Sciatic nerve (tissue), 2 donors: ENCODE measurements around the gene AUTS2. TPM values are rescaled to one million over a fixed set of nuclear protein-coding genes. Genes with fewer than 3 reads are reported as not detected.

ENCODE experiments used
- ATAC-seq: fragments of 200-7000 bp; cut with Tn5 transposase; one replicate; pipeline ENCODE4 v1.9.1; 2020; ENCODE audit warnings: mild to moderate bottlenecking, moderate library complexity
- DNase-seq: peaks from one replicate; pipeline ENCODE4 v3.0.0-alpha.2; 2020; ENCODE audit warnings: low spot score
- intact Hi-C: fragments of 100-400 bp; cut with DNase I; formaldehyde crosslinking; loops from one replicate; pipeline ENCODE4 v1.14.2; 2022
- total RNA-seq: library from RNA; stranded (reverse); fragmentation: NEBNext Ultra II Directional; extraction: Animal tissue kit (Norgen Biotek cat#: 25700); gene quantifications from one replicate; pipeline ENCODE4 v1.2.1, GENCODE V29; 2021
- donor health status: DM: no; HTN: no; CAD: no.
- donor health status: DM: no; HTN: no; CAD: no.

AUTS2 gene
- total RNA-seq, 1 donor from 2014 or later, result 129 TPM

DNA sequence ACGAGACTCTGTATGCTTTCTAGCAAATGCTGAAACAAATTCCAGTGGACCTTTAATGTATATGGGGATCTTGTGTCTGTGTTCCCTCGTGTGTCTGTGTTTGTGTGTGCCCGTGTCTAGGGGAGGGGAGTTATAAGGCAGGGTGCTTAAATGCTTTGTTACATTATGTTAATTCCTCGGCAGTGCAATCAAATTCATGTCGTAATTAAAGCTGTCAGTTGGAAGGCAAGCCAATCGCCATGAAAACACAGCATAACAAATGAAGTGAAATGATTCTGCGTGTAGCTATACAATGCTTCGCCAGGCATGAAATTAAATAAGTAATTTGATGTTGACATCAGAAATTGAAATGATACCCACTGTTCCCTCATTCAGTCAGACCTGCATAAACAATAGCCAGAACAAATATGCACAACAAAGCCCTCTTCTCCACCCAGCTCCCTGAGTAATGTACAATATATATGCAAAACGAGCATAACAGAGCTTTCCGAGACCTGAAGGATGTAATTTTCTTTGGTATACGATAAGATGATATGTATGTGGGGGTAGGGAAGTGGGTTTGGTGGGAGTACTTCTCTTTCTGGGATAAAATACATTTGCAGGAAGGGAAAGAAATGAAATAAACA lies 534.1 kb downstream of the AUTS2 start:
- DNase-seq, result no peak
- ATAC-seq, result no peak
- intact Hi-C loops, result no loop called here

DNA sequence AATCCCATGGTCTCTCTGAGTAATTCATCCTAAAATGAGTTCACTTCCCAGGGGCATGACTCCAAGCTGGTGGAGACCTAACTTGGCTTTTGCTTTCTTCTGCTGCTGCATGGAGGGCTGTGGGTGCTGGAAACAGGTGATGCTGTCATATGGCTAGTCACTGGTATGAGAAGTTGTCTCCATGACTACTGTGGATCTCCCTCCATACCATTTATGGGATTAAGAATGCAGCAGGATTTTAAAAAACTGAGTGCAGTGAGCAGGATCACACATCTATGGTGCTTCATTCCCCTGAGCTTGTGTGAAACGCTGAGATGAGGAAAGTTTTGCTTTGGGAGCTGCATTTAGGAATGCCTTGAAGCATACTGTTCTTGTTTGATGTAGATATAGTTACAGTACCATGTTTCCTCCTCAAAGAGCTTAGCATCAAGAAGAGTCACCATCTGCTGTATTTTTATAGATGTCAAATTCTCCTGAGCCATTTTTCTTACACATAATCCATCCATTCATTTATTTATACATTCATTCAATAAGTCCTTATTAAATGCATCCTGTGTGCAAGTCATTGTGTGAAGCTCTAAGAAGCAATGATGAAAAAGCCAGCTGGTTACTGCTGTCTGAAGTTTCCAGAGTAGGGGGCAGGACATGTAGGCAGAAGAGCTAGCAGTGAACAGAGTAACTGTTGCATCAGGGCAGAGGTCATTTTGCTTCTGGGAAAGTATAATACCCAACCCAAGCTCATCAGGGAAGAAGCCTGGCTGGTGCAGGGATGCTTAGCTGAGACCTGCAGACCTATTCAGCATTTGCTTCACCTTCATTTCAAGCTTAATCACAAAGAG lies 534.8 kb downstream of the AUTS2 start:
- ATAC-seq (no peak), DNase-seq (no peak)
- intact Hi-C loops, result no loop called here

DNA sequence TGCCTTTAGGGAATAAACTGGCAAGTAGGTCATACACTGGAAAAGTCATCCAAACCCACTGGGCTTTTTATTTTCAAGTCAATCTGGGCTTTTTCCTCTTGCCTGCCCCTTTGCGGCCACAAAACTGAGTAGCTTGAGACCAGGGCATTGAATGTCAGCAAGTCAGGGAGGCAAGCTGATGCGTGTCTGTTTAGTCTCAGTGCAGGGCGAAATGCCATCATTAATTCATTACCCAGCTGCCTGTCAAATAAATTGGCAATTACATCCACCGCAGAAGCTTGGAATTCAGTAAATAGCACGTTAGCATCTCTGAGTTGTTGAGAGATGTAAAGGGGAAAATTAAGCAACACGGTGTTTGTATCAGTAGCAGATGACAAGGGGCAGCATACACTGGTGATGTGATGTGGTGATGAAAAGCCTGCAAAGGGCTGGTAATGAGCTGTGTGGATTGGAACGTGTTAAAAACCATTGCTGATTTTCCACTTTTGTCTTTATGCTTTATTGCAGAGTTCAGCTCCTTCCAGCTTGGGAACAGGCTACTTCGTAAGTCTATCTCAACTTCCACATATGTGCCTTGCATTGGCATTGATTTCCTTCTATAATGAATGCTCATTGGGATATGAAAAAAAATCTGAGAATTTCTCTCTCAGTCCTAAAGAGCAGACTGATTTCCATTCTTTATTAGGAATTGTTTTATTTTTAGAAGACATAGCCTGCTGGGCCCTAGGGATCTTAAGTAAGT lies 535.9 kb downstream of the AUTS2 start:
- intact Hi-C loops, result no loop called here
- DNase-seq, result no peak
- ATAC-seq, result no peak

DNA sequence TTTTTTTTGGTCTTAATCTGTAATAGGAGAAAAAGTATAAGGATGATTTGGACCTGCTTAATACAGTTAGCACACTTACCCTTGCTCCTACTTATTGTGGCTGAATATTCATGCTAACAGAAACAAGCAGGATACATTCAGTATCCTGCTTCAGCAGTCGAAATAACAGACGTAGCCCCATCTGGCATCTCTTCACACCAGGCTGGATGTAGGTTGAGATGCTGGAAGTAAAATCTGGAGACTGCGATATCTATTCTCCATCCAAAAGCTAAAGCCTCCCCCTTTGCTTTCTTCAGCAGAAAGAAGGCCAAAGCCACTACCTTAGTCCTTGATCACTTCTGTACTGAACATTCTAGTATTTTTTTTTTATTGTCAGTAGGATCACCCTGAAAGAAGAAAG lies 537.4 kb downstream of the AUTS2 start:
- ATAC-seq (no peak), DNase-seq (no peak)
- intact Hi-C loops, result no loop called here

DNA sequence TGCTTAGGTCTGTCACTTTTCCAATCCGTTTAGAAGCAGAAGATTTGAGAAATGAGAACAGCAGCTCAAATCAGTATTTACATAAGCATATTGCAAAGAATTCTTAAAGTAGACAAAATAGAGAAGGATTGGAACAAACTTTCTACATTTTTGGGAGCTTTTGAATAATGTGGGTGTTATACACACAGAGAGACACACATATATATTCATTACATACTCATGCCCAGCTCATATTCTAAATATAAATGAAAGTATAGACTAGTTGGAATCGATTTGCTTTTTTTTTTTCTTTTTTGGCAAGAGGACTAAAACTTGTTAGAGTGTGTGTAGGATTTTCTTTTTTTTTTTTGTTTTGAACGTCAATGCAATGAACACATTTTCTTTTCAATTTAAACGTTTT lies 538.9 kb downstream of the AUTS2 start:
- DNase-seq, result no peak
- intact Hi-C loops, result no loop called here
- no peak for ATAC-seq

DNA sequence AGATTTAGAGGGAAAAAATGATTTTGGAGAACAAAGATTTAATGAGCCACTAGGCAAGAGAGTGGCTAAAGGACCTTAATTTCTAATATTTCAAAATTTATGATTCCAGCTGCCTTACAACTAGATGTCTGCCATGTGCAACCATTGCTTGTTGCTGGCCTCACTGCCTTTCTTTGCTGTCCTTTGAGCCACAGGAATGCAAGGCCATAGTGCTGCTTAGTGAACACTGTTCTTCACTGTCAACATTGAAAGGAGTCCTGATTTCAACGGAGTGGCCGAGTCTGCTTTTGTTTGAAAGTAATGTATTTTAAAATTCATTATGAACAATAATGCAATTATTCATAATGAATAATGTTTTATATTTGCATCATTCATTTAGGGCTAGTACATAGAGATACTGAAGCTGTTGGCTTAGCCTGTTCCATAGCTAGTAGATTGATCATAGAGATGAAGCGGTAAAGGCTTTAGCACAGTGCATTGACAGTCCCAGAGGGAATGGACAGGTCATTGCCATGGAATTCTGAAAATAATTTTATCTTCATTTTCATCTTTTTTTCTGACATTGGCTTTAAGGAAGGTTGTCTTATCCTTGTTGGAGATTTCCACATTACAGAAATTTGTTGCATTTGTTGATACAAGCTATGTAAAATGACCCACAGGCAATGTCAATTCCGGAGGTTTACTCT lies 544.1 kb downstream of the AUTS2 start:
- no peak for ATAC-seq
- intact Hi-C loops, result no loop called here
- no peak for DNase-seq

DNA sequence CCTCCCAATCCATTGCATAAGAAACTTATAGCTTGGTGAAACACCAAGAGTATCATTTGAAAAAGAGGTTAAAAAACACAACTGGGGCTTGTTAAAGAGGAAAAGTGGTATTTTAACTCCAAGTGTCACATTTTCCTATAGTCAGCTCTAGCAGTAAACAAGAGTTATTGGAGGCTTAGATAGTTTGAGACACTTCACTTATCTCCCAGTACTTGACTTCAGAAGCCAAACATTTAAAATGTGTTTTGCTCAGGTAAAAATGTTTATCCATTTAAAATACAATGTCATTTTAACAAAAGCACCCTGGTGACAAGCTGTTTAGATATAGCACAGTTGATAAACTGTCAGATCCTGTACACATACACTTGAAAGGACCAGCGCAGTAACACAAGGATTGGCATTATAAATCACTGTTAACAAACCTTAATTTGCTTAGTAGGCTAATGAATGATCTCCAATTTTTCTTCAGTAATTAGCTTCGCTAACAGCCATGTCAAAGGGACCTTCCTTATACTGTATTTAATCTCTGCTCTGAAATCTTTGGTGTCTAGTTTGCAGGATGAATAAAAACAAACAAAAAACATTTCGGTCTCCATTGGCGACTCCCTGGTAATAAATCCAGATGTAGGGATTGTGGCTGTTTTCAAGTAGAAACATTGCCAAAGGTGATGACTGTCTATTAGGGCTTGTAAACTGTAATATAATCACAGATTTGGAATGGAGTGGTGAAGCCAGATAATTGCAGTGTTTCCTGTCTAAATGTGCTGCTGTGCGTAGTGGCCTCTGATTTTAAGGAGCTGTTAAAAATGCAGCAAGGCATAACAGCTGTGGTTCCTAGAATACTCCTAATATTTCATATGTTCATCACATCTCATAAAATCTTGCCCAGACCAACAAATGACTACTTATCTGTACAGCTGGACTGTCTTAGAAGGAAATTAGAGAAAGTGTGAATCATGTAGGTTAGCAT lies 545.1 kb downstream of the AUTS2 start:
- DNase-seq (no peak), ATAC-seq (no peak)
- intact Hi-C loops, result no loop called here

DNA sequence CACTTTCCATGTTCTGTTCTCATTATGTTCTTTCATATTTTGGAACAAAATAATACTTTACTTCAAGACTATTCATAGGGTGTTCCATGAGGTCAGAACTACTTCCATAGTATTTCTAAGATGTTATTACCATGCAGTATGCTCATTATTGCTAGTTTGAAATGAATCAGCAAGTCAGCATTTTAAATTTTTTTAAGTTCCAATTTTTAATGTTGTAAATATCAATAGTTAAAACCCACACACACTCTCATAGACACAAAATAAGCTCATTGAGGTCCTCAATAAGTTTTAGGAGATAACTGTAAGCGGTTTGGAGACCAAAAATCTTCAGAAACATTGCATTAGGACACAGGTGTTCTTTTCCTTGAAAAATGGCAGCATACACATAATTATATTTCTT lies 550.7 kb downstream of the AUTS2 start:
- ATAC-seq, result no peak
- no peak for DNase-seq
- intact Hi-C loops, result no loop called here

DNA sequence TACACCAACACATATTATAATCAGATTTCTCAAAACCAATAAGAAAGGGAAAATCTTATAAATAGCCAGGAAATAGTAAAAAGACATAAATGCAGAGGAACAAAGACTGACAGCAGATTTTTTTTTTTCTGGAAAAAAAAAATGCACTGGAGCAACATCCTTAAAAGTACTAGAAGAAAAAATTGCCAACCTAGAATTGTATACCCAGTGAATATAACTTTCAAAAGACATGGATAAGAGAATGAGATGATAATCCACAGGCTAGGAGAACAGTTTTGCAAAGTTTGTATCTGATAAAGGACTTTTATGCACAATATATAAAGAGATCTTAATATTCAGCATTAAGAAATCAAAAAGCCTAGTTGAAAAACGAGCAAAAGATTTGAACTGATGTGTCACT lies 554.0 kb downstream of the AUTS2 start:
- intact Hi-C loops, result no loop called here

DNA sequence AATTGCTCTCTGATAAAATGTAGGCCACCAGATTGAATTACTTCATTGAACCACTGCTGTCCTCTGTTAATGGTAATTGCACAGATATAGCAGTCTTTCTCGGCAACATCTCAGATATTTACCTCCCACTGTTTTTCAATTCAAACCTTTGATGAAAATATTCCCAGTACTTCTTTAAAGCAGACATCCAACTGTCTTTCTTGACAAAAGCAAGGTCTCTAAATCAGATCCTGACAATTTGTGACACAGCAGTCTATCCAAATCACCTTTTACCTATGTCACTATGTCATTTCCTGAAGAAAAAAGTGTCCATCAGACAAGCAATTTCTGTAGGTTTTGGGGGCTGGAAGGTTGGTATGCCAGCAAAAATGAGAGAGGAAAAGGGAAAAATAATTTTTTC lies 555.7 kb downstream of the AUTS2 start:
- ATAC-seq (no peak), DNase-seq (no peak)
- intact Hi-C loops, result no loop called here

More for the DNA sequence above, 554.0 kb downstream of the AUTS2 start:
- ATAC-seq (no peak), DNase-seq (no peak)

DNA sequence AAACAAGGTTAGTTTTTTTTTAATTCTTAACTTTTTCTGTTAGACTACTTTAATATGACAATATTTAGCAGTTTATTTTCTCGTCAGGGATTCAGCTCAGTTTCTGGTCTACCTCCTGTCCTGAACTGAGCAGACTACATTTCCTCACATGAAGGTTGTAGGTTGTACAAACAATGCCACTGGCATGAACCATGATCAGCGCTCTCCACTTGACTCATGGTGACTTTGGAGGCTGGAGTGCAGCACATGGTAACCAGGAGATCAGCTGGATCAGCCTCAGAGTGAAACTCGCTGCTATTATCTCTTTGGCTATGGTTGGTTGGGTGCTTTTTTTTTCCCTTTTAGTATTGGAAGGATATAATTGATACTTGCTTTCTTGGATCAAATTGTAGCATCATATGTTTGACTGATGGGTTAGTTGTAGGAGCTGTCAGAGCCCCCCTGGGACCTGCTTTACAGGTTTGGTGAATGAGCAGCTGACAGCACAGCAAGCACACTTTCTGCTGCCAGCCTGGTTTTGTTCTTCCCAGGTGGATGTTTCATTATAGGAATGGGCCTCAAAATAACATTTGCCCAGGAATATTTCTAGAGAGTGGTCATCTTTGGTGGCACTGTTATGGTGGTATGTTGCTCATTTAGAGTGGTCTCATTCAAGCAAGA lies 556.4 kb downstream of the AUTS2 start:
- intact Hi-C loops, result no loop called here
- no peak for DNase-seq
- no peak for ATAC-seq

DNA sequence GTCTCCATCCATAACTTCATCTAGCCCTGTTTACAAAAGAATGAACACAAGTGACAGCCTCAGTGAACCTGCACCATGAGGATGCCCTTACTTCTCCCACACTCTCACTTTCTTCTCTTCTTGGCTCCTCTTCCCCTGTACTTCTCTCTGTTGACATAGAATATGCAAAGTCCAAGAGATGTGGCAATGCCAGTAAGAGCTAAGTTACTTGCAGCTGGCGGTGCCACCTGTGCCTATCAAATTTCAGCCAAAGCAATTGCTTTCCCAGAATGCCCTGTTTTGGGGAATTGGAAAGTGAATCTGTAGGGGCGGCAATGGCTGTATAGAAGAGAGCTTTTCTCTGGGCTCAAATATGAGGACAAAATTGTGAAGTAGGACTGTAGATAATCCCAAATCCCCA lies 557.8 kb downstream of the AUTS2 start:
- DNase-seq, result no peak
- ATAC-seq, result no peak
- intact Hi-C loops, result no loop called here

DNA sequence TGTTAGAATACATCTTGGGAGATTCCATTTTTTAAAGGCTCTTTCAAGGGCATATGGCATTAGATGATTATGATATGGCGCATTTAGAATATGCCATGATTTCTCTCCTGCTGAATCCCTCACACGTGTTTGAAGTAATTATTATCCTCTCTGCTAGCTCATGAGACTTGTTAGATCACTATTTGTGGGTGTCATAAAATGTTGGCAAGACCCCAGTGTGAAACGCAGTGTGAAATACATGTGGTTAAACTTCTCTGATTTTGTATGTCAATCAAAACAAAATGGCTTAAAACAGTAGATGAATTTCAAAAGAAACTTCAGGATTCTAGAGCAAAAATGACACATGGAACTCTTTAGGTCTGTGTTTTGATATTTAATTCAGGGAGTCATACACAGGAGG lies 560.8 kb downstream of the AUTS2 start:
- no peak for DNase-seq
- intact Hi-C loops, result no loop called here
- no peak for ATAC-seq

DNA sequence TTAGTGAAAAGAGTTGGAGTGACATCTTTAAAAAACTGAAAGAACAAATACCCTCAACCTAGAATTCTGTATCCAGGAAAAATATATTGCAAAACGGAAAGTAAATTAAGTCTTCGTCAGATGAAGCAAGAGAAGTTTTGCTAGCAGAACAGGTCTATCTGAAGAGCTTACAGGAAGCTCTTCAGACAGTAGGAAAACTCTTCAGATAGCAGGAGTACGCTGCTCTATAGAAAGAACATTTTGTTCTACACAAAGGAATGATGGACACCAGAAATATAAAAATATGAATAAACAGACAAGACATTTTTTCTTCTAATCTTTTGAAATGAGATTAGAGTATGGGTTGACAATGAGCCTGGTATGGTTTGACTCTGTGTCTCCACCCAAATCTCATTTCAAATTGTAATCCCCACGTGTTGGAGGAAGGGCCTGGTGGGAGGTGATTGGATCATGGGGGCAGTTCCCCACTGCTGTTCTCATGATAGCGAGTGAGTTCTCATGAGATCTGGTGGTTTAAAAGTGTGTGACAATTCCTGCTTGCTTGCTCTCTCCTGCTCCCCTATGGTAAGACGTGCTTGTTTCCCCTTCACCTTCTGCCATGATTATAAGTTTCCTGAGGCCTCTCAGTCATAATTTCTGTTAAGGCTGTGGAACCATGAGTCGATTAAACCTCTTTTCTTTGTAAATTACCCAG lies 567.3 kb downstream of the AUTS2 start:
- intact Hi-C loops, result no loop called here
- DNase-seq, result no peak
- ATAC-seq, result no peak

DNA sequence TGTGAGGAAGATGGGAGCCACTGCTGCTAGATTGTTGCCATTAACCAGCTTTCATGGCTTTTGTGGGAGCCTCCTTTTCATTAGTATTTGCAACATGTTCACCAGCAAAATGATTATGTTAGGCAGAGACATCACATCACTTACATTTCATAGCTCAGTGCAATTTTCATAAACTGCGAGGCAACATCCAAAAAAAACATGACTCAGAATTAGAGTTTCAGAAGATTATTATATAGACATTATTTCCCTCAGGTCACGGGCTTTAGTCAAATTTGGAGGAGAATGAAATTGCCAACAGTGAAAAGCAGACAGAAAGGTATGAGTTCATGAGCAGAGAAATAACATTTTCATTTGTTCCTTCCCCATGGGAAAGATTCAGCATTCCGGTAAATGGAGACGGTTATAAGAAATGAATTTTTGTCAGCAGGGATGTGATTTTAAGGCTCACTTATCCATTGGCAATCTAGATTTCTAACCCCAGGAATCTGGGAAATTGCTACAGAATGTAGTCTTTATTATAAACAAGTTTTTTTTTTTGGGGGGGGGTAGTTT lies 573.2 kb downstream of the AUTS2 start:
- ATAC-seq (no peak), DNase-seq (no peak)
- intact Hi-C loops, result no loop called here

DNA sequence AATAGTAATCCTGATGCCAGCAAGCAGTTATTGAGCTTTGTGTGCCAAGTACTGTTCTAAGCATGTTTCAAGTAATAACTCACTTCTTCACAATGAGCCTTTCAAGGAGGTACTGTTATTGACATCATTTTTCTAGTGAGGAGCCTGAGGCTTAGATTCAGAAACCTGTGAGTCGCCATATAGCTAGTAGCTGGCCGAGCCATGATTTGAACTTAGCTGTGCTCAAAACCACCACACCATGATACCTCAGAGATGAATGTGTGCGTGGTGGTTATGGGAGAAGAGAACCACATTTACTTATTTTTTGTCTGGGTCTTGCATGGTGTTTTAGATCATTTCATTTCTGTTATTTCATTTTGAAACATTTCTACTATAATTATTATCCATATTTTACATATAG lies 578.9 kb downstream of the AUTS2 start:
- intact Hi-C loops, result no loop called here
- DNase-seq, result no peak
- ATAC-seq, result no peak

DNA sequence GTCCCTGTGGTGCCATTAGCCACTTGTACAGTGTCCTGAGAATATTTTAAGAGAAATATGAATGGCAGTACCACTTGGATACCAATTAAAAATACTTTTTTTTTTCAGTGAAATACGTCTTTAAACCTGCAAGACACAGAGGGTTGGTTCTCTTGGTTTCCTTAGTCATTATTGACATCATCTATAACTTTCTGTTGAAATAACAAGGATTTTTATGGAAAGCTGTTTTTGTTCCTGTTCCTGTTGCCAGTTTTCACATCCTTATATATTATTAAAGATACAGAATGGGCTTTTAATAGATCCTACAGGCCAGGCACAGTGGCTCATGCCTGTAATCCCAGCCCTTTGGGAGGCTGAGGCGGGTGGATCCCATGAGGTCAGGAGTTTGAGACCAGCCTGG lies 579.9 kb downstream of the AUTS2 start:
- DNase-seq (no peak), ATAC-seq (no peak)
- intact Hi-C loops, result no loop called here
